ENCODE data around the gene MAP3K8.

DNA sequence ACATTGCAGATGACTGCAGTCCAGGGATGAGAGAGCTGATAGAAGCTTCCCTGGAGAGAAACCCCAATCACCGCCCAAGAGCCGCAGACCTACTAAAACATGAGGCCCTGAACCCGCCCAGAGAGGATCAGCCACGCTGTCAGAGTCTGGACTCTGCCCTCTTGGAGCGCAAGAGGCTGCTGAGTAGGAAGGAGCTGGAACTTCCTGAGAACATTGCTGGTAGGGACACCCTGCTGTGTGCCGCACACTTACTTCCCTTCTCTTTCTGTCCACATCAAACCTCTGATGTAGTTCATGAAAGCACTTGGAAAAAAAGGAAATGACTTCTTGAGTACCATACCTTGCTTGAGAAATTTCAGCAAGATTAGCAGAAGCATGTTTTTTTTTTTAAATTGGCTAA, 25.3 kb downstream of the MAP3K8 start:
- TF ChIP-seq CEBPB (IDR thresholded peaks at IDR 0.05; ENCODE audit: low read depth, low read length) (no peak), ZNF274 (IDR thresholded peaks at IDR 0.05; ENCODE audit: borderline replicate concordance, extremely low read depth, low read length) (no peak)
- TF ChIP-seq, protein P1, sequence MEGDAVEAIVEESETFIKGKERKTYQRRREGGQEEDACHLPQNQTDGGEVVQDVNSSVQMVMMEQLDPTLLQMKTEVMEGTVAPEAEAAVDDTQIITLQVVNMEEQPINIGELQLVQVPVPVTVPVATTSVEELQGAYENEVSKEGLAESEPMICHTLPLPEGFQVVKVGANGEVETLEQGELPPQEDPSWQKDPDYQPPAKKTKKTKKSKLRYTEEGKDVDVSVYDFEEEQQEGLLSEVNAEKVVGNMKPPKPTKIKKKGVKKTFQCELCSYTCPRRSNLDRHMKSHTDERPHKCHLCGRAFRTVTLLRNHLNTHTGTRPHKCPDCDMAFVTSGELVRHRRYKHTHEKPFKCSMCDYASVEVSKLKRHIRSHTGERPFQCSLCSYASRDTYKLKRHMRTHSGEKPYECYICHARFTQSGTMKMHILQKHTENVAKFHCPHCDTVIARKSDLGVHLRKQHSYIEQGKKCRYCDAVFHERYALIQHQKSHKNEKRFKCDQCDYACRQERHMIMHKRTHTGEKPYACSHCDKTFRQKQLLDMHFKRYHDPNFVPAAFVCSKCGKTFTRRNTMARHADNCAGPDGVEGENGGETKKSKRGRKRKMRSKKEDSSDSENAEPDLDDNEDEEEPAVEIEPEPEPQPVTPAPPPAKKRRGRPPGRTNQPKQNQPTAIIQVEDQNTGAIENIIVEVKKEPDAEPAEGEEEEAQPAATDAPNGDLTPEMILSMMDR (IDR thresholded peaks at IDR 0.05; ENCODE audit: control extremely low read depth in 1 of 3, insufficient read depth in 1 of 3, low read depth in 1 of 3, low read length in 3 of 3): no peak

Measured in H1 (cell line).